DMS 273 (cell line): ENCODE measurements around the gene DDR2.
A peak's percentile ranks its signal among the peaks of the same experiment; 100 is the strongest.

Experiments
- DNase-seq: peaks from one replicate; lab custom pipeline; 2025; ENCODE audit not compliant: unreplicated experiment; lab: John Stamatoyannopoulos, UW

Gene DDR2

DNA sequence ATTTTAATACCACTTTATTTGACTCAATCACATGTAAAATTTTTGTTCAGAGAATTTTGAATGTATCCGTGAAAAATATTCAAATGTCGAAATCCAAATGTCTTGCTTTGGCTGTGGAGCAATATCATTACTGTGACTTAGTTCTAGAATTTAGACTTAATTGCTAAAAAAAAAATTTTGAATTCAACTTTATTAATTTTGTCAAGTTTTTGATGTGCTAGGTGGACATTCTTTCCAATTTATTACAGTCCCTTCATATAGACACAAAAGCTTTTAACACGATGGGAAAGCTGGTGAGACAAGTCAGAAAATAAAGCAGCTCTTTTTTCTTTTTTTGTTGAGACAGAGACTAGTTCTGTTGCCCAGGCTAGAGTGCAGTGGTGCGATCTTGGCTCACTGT is 62.6 kb downstream of the DDR2 start:
- DNase-seq: no peak

DNA sequence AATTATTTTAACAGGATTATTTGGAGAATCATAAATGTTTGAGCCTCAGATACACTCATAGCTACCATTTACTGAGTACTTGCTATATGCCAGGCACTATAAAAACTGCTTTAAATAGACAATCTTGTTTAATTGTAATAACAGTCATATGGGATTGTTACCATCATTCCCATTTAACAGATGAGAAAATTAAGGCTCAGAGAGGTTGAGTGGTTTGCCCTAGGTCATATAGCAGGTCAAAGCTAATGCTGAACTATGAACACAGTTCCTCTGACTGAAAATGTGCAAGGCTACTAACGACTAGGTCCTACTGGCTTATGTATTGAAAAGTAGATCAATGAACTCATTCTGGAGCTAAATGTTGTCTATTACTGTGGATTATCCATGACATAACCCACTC is 63.4 kb downstream of the DDR2 start:
- DNase-seq: peak; percentile 38

DNA sequence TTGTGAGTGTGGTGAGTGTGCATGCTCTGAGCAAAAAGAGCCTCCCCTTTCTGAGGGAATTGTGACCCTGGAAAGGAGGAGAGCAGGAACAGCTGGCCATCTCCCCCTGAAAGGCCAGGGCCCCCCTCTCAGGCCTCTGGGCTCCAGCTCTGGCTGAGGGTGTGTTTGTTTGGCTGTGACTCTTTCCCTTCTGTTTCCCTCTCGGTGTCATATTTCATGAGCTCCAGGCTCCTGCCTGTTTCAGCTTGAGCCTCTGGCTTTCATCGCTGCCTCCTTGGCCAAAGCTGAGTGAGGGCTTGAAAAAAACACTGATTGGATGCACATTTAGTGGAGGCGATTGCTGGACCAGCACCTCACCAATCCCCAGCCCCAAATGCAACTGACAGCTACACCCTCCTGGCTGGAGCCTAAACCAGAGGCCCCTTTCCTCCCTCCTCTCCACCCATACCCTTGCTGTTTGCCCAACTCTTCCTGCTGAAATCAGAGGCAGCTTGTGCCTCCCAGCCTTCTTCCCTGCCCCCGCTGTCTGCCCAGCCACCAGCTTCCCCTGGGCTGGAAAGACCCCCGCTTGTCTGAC is 64.1 kb downstream of the DDR2 start:
- peak; percentile 99 for DNase-seq

DNA sequence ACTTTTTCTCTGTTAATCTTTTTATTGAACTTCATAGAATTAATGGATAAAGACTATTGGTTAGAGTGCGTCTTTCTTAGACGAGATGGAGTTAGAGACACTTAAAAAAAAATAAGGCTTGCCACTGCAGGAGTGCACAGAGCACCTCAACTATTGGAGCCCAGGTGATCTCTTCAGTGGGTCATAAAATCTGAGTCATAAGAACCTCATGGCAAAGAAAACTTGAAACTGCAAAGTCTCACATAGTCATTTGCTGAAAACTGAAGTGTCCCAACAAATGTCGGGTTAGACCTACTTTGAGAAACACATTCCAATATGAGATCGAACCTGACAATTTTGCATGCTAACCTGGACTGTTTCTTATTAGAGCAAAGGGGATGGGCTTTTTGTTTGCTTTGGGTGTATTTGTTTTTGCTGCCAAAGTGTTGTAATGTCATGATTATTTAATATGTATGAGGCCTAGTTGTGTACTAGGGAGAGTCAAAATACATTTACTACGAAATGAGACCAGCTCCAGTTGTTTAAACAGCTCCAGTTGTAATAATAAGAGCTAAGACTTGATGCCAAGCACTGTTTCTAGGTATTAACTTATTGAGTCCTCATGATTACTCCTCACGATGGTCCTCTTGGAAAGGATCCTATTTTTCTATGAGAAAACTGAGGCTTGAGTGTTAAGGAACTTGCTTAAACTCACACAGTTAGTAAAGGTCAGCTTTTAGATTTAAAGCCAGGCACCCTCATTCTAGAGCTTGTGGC is 65.1 kb downstream of the DDR2 start:
- peak; percentile 23 for DNase-seq

DNA sequence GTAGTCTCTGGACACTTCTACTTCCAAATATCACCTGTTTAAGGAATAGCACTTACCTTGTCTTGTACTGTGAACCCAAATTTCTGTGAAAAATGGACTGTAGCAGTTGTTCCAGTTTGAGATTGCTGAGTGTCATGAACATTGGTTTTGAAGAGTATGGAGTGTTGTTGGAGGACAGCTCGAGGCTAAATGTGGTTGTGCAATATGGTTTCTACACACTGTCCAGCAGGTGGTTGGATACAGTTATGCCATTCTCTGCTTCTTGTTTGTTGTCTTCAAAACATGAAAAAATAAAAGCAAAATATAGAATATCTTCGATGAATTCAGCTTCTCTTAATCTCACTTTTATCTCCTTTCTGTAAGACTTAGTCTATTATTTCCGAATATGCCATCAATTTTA is 67.1 kb downstream of the DDR2 start:
- no peak for DNase-seq

DNA sequence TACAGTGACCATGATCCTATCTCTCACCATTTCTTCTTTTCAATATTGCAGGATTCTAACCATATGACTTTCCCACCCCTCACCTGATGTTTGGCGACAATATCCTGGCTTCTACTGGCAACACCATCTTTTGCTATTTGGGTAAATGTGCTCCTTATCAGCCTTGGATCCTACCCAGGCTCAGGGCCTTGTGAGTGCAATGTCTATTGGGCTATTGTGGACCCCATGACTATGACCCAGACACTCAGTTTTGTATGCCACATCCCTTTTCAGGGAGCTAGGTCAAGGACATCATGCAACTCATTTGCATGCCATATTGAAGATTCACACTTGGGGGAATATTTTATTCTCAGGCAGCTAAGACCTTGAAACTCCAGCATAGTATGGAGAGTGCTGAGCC is 67.9 kb downstream of the DDR2 start:
- DNase-seq: peak; percentile 13

DNA sequence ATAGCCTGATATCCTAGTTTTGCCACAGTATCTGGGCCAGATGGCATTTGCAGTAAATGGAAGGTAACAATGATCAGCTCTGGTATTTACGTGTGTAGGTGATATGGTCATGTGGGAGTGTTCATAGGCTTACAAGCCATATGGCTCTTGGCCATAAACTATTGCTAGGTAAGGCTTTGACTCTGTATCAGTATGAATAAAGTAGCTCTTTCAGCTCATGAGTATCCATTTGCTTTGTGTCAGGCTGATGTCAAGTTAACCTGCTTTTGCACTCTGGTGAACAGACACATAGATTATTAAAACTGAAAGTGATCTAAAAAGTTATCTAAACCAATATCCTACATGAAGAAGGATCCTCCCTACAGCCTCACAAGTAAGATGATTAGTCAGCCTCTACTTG is 69.0 kb downstream of the DDR2 start:
- DNase-seq: peak; percentile 41

DNA sequence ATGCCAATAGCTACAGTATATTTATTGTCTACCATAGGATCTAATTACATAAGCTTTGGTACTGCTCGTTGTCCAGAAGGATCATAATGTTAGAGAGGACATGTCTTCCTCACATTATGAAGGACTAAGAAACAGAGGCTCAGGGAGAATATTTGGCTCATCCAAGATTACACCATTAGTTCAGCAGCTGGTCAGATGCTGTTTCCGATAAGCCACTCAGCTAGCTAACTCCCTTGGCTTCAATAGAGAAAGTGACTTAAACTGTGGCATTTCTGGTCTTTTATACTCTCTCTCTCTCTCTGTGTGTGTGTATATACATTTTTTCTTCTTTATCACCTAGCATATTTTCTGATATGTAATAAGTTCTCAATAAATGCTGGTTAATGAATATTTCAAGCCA is 70.4 kb downstream of the DDR2 start:
- DNase-seq: peak; percentile 30

DNA sequence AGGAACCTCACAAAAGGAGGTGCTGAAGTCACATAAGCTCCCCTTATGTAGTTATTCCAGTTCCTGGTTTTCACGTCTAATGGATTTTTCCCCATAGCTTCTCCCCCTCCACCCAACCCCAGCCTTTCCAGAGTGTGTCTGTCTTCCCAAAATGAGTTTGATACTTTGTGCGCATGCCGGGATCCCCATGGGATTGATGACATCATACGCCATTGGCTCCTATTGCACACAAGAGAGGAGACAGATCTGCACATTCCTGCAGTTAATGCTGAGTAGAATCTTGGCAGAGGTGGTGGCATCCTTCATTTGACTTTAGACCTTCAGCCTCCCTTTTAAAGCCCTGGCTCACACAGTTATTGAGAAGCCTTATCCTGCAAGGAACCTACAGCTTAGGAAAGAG is 71.4 kb downstream of the DDR2 start:
- DNase-seq: no peak

DNA sequence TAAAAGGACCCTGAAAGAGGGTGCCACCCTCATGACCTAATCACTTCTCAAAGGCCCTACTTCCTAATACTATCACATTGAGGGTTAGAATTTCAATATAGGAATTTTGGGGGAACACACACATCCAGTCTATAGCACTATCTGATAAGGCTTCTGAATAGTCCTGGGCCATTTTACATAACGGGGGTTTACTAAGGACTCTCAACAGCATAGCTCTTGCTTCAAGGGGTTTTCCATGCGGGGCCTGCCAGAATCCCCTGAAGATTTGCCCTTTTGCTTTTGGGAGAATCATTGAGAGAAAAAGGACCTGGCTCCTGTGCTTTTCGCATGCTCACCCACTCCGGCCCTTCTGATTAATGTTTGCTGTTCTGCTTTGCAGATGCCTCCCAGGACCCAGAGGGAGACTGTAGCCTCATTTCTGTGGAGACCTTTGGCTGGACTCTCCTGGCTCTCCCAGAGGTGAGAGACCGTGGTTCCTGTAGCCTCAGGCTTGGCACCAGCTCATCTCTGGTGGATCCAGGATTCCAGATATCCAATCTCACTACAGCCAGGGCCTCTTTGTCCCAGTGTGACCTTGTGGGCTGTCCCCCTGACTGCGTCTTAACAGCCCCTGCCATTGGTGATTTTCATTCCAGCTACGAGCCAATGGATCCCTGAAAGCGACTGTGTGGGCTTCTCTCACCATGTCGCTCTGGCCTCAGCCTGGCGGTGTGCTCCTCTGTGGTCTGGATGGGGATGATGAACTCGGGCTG is 72.6 kb downstream of the DDR2 start:
- no peak for DNase-seq

DNA sequence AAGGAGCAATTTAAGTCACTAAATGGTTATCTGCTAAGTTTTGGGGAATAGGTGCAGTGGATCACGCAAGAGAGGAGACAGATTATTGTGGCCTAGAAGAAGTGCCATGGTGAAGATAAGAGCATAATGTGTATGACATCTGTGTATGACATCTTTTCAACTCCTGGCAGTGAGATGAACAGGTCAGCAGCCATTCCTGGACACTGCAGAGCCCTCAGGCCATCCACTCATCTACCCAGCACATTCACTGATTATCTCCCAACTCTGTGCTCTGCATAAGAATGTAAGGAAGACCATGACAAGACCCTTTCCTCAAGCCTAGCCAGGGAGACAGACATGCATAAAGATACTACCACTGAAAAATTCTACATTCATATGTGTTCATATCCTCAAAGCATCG is 73.7 kb downstream of the DDR2 start:
- DNase-seq: no peak

DNA sequence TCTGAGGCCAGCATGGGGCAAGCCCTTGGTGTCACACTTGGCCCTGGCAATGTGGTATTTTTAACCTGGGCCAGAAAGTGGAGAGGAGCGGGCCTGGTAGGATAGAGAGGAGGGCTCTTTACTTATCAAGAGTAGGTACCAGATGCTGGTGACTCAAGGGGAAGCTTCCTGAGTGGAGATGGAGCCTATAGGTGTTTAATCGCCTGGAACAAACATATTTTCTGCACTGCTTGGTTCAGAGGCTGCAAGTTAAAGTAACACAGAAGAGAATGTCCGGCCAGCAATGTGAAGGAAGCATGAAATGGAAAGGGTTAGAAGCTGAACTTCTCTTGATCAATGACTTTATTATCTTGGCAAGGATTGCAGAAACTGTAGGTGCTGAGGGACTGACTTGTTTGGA is 74.3 kb downstream of the DDR2 start:
- DNase-seq: no peak

DNA sequence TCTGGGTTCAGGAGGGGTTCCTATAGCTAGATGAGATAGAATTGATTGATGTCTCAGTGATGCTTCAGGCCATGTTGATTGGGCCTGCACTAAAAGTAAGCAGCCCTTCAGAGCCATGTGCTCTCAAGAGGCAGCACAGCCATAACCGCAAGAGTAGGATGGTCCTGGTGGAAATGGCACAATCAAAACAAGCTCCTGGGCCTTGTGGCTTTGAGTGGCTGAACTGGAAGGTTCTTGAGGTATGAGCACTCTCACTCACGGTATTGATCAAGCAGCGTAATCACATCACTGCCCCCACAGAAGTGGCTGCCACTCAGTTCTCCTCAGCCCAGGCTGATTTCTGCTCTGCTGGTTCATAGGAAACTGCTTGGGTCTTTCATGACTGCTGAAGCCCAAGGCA is 76.0 kb downstream of the DDR2 start:
- no peak for DNase-seq

DNA sequence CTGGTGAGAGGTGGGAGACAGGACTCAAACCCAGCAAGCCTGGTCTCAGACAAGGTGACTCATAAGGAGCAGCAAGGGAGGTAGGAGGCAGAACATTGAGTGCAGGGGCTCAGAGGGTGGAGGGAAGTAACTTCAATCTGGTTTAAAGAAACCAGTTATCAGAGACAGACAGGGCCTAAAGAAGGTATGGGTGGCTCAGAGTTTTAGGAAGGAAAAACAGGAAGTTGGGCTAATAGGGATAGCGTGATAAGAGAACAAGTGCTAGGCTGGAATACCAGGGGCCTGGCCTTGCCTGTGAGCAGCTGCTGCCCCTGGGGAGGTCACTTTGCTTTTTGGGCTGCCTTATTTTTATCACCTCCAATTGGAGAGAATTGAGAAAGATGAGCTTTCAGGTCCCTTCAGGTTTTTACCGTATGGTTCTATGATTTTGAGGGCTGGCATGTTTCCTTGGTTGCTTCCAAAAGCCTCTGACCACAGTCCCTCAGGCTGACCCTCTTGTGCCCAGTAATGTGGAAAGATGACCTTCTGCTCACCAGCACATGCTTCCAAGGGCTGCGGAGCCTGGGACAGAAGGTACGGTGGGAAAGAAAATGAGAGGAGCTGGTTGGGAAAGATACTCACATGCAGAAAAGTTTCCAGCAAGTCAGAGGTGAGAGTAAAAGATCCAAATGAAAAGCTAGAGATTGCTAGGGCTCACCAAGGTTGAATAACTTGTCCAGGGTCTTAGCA is 77.0 kb downstream of the DDR2 start:
- no peak for DNase-seq

DNA sequence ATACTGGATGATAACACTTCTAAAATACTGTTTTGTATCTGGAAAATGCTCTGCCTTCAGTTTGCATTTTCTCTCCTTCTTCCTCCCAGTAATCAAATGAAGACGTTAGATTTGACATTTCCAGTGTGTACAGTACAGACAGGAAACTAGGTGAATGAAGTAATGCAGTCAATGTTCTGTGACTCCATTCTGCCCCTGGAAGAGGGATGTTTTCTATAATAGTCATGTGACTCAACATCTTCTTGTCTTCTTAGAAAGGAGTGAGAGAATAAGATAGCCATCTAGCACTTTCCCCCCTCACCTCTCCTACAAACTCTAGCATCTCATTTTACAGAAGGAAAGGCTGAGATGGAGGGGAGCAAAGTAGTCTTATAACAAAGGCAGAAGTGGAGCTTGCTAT is 77.6 kb downstream of the DDR2 start:
- DNase-seq: no peak

DNA sequence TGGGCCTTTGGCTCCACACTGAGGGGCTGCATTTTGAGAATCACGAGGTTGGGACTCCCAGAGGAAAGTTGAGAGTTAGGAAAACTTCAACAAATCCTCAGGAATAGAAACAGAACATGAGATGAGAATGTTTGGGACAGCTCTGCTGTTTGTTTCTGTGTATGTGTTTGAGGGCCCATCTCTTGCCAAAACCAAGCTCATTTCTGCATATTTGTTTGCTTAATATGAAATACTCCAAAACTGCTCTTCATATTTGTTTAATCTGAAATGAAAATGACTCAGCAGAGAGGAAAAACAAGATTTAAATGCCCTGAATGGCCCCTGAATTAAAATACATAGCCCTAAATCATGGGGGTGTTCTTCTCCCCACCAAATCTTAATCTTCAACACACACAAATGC is 78.1 kb downstream of the DDR2 start:
- no peak for DNase-seq

DNA sequence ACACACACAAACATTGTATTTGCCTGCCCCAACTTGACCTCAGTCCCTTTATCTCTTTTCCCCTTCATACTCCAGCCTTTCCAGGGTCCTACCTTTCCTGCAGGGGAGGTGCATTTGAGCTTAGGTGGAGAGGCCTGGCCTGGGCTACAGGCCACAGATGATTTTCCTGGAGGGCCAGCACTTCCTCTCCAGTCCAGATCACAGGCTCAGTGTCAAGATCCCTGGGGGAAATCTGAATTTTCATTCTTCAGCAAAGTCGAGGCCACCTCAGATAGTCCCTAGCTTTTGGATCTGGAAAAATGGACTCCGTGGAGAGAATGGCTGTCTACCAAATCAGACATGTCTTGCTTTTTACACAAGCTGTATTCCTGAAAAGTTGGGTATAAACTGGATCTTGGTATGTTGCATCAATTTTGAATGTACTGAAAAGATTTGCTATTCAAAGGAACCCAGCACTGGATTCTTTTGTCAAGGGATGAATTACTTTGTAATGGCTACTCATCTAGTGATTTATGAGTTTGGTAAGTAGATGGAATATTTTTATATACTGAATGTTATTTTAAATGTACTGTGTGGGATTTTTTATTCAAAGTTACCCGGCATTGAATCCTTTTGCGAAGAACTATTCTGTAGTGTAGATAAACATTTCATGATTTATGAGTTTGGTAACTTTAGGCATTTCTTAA is 78.7 kb downstream of the DDR2 start:
- no peak for DNase-seq

DNA sequence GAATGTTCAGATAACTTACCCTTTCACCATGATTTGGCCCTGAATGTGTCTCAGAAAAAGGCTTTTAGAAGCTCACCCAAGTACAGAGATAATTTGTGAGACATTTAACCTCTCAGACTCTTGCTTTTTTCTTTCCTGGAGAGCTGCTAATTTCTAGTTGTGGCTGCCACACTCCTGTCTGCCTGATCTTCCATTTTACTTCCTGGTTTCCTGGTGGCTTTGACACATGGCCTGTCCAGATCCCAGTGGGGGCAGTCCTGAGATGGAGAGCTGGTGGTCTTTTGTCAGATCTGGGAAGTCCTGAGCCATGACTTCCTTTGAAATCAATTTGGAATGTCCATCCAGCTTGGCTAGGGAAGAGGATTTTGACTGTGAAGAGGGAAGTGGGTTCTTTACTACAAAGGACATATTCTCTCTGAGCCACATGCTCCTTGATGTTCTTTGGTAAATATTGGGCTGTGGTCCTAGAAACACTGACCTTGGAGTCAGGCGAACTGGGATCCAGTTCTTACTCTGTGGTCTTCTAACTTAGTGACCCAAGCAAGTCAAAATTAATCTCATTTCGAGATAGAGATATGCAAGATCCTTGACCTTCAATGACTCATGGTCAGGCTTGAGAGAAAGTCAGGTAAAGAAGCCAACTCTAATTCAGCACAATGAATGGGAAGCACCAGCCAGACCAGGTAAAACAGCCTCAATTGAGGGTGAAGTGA is 80.2 kb downstream of the DDR2 start:
- DNase-seq: no peak

DNA sequence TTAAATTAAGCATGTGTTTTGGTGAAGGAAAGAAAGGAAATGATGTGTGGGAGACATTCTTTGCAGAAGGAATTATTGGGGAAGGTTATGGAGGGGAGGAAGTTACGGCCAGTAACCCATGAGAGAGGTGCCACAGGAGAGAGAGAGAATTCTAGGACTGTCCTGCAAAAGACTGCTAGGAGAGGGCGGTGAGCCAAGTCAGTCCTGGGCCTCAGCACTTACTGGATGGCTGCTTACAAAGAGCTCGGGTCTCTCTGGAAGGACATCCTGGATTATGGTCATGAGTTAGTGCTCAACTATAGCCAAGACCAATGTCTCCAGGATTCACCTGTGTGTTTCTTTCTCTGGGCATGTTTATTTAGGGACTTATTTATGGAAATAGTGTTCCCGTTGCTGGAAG is 83.9 kb downstream of the DDR2 start:
- no peak for DNase-seq

DNA sequence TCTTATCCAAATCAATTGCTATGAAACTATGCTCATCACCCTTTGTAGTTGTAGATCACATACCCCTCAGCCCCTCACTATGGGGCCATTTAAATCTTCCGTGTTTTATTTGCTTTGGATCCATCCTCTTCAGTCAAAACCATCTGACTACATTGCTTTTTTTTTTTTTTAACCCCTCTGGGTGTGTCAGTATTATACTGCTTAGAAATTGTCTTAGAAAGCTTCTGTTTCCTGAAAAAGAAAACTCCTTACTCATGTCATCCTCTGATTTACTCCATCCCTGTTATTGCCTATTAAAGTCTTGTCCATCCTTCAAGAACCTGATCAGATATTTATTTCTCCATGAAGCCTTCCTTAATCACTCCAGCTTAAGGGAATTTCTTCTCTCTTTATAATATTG is 84.3 kb downstream of the DDR2 start:
- DNase-seq: no peak
